Natural killer cell (primary cell): ENCODE data around the gene CCDC85C. TPM values are rescaled to one million over a fixed set of nuclear protein-coding genes. Genes with fewer than 3 reads are reported as not detected.

Experiments
- ATAC-seq, 3 donors: fragments of 150-1000 bp in 2 of 3; fragments of 200-7000 bp in 1 of 3; cut with Tn5 transposase; 1 replicate in 1 of 3; 2 replicates in 2 of 3; pipeline ENCODE4 v1.10.0; 2021; ENCODE audit warnings: mild to moderate bottlenecking in 2 of 3, moderate library complexity in 2 of 3
- DNase-seq, 2 donors: peaks; one replicate each; pipeline versions ENCODE4 v3.0.0 to v3.0.0-alpha.2; 2013 to 2021; ENCODE audit warnings: mixed read lengths in 1 of 2
- H3K27ac ChIP-seq: one replicate; pipeline ENCODE4 v1.5.1; 2013; ENCODE audit warnings: mild to moderate bottlenecking, low read length
- H3K27me3 ChIP-seq: one replicate; pipeline ENCODE4 v1.6.1; 2013; ENCODE audit warnings: low read length; ENCODE audit not compliant: control insufficient read depth, insufficient read depth
- H3K36me3 ChIP-seq: one replicate; pipeline ENCODE4 v1.6.1; 2013; ENCODE audit warnings: low read length; ENCODE audit not compliant: control insufficient read depth, insufficient read depth
- H3K4me1 ChIP-seq: one replicate; pipeline ENCODE4 v1.6.1; 2013; ENCODE audit warnings: low read length; ENCODE audit not compliant: control insufficient read depth, insufficient read depth
- H3K4me3 ChIP-seq: one replicate; pipeline ENCODE4 v1.5.1; 2013; ENCODE audit warnings: low read length
- H3K9me3 ChIP-seq: one replicate; pipeline ENCODE4 v1.6.1; 2013; ENCODE audit warnings: low read length; ENCODE audit not compliant: control insufficient read depth, insufficient read depth
- H3K27ac Mint-ChIP-seq, 2 donors: one replicate each; pipeline ENCODE4 v1.8.0; 2022; ENCODE audit warnings: mild to moderate bottlenecking in 2 of 2, mixed read lengths in 2 of 2, moderate library complexity in 1 of 2
- H3K27me3 Mint-ChIP-seq, 2 donors: one replicate each; pipeline ENCODE4 v1.8.0; 2022; ENCODE audit warnings: low read depth in 2 of 2, mixed read lengths in 2 of 2
- H3K36me3 Mint-ChIP-seq: one replicate; pipeline ENCODE4 v1.8.0; 2022; ENCODE audit warnings: mixed read lengths
- H3K4me1 Mint-ChIP-seq, 2 donors: one replicate each; pipeline ENCODE4 v1.8.0; 2022; ENCODE audit warnings: mixed read lengths in 2 of 2
- H3K4me3 Mint-ChIP-seq: one replicate; pipeline ENCODE4 v1.8.0; 2022; ENCODE audit warnings: mild to moderate bottlenecking, moderate library complexity, mixed read lengths
- H3K9me3 Mint-ChIP-seq, 2 donors: one replicate each; pipeline ENCODE4 v1.8.0; 2022; ENCODE audit warnings: mixed read lengths in 2 of 2
- WGBS: methylation state at CpG from one replicate; pipeline ENCODE4 v1.1.7; 2013; ENCODE audit warnings: missing lambda C conversion rate; ENCODE audit not compliant: insufficient coverage; 5-methylcytosine and 5-hydroxymethylcytosine counted together
- intact Hi-C: fragments of 100-400 bp; cut with micrococcal nuclease; formaldehyde crosslinking; loops from one replicate; pipeline ENCODE4 v1.14.2; 2022
- total RNA-seq, 4 donors: library from RNA; stranded (reverse); fragments of 120-200 nt in 1 of 4; gene quantifications; one replicate each; pipeline versions ENCODE4 v1.2.3 to v1.2.4, GENCODE V29; 2013 to 2022
- TF ChIP-seq, protein P1 (sequence below): fragments of 200-600 bp; IDR thresholded peaks from one replicate; pipeline ENCODE4 v1.8.0; 2022; ENCODE audit warnings: antibody characterized with exemption

Gene CCDC85C
- total RNA-seq, 3 donors from 2014 or later (not counting 1 experiment from before 2014, with no cell fraction given), result 0.73 to 4.3 (median 2.8) TPM

DNA sequence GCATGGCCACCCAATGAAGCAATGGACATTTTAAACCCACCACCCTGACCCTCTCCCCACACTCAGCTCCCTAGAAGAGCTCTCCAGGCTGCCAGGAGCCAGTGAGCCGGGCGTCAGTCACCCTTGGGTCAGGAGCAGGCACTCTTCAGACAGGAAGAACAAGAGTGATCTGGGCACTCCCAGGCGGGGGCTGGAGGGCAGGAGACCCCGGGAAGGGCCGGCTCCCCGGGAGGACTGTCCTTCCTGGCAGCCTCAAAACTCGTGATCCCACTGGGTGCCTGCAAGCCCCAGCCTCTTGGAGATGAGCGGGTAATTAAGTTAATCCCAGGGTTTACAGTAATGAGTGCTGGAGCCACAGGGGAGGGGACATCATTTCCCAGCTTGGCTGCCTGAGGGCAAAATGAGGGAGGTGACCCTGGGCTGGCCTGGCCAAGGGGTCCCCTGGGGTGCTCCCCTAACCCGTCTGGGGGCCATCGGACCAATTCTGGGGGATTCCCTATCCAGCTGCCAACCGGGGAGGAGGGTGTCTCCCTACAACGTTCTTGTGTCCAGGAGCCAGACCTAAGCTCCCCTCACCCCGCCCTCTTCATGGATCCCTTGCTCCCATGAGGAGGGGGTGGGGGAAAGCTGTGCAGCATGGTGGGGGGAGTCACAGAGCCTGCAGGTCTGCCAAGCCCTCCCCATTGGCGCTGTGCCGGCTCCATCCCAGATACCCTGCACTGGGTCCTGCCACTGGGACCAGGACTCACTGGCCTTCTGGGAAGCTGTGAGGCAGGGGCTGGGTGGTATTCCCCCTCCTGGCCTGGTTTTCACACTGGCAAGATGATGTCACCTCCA lies 63.6 kb downstream of the CCDC85C start:
- Histone ChIP-seq H3K27me3 (no peaks in the 10 kb centered on the region), H3K4me1 (no peaks in the 10 kb centered on the region), H3K4me3 (no peak overlapping the region), H3K27ac (no peak overlapping the region), H3K36me3 (no peaks in the 10 kb centered on the region), H3K9me3 (no peaks in the 10 kb centered on the region)
- TF ChIP-seq, protein P1, sequence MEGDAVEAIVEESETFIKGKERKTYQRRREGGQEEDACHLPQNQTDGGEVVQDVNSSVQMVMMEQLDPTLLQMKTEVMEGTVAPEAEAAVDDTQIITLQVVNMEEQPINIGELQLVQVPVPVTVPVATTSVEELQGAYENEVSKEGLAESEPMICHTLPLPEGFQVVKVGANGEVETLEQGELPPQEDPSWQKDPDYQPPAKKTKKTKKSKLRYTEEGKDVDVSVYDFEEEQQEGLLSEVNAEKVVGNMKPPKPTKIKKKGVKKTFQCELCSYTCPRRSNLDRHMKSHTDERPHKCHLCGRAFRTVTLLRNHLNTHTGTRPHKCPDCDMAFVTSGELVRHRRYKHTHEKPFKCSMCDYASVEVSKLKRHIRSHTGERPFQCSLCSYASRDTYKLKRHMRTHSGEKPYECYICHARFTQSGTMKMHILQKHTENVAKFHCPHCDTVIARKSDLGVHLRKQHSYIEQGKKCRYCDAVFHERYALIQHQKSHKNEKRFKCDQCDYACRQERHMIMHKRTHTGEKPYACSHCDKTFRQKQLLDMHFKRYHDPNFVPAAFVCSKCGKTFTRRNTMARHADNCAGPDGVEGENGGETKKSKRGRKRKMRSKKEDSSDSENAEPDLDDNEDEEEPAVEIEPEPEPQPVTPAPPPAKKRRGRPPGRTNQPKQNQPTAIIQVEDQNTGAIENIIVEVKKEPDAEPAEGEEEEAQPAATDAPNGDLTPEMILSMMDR, result no peak
- intact Hi-C loops, result no loop called here
- Mint-ChIP-seq H3K27ac (no peak overlapping the region), H3K4me1 (no peaks in the 10 kb centered on the region), H3K9me3 (no peaks in the 10 kb centered on the region), H3K4me3 (no peak overlapping the region), H3K27me3 (peaks cover 0 to 2% of the 10 kb centered on the region in 2 donors), H3K36me3 (no peaks in the 10 kb centered on the region)
- ATAC-seq (no peak), DNase-seq (no peak)
- 85% methylated on average over 12 of the region's 15 CpGs for WGBS

DNA sequence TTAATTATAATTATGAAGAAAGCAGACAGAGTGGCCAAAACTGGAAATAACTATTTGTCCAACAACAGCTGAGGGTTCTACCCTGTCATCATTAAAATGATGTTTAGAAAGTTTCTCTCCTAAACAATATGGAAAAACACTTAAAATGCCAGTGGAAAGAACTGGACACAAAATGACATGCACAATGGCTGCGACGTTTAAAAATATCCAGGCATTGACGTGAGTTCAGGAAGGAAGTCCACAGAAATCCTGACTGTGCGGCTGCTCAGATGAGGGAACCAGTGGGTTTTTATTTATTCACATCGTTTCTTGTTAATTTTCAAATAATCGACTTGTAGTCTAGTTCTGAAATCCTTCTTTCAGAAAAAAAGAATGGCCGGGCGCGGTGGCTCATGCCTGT lies 64.5 kb downstream of the CCDC85C start:
- intact Hi-C loops, result no loop called here
- Mint-ChIP-seq H3K4me1 (no peaks in the 10 kb centered on the region), H3K36me3 (no peaks in the 10 kb centered on the region)

DNA sequence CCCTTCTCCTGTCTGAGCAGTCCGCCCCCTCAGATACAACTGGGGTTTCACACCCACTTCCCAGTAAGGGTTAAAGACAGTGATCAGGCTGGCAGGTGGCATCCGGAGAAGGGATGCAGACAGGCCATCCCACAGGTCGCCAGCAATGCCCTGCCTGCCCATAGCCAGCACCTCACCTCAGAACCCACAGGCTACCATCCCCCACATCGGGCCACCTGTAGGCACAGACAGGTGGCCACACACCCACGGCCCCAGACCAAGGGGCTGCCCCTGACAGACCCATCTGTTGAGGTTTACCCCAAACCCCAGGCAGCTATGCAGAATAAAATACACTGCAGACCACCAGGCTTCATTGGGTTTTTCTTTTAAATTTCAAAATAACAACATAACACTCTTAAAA lies 65.3 kb downstream of the CCDC85C start:
- ATAC-seq, result no peak
- TF ChIP-seq, protein P1, result no peak

More for the DNA sequence above, 64.5 kb downstream of the CCDC85C start:
- no peak overlapping the region for H3K27ac Mint-ChIP-seq
- no peak overlapping the region for H3K27ac ChIP-seq
- H3K36me3 ChIP-seq, result no peaks in the 10 kb centered on the region
- ATAC-seq, result no peak
- no peak for DNase-seq
- TF ChIP-seq, protein P1, result no peak
- H3K4me1 ChIP-seq, result no peaks in the 10 kb centered on the region
- no peak overlapping the region for H3K4me3 ChIP-seq
- H3K4me3 Mint-ChIP-seq, result no peak overlapping the region
- 44% methylated on average over 9 of the region's 9 CpGs for WGBS
- H3K9me3 Mint-ChIP-seq, result no peaks in the 10 kb centered on the region
- no peaks in the 10 kb centered on the region for H3K27me3 Mint-ChIP-seq
- no peaks in the 10 kb centered on the region for H3K9me3 ChIP-seq
- no peaks in the 10 kb centered on the region for H3K27me3 ChIP-seq

More for the DNA sequence above, 65.3 kb downstream of the CCDC85C start:
- Histone ChIP-seq H3K4me1 (no peaks in the 10 kb centered on the region), H3K36me3 (no peaks in the 10 kb centered on the region), H3K9me3 (no peaks in the 10 kb centered on the region), H3K4me3 (no peak overlapping the region), H3K27me3 (no peaks in the 10 kb centered on the region), H3K27ac (no peak overlapping the region)
- Mint-ChIP-seq H3K9me3 (no peaks in the 10 kb centered on the region), H3K4me3 (no peak overlapping the region), H3K27ac (no peak overlapping the region), H3K4me1 (no peaks in the 10 kb centered on the region), H3K36me3 (no peaks in the 10 kb centered on the region), H3K27me3 (no peaks in the 10 kb centered on the region)
- intact Hi-C loops, result no loop called here
- 47% methylated on average over 5 of the region's 5 CpGs for WGBS
- no peak for DNase-seq
